Activated naive CD4-positive, alpha-beta T cell treated with anti-CD3 and anti-CD28 coated beads, Interleukin-2, amount 50 U/mL, for 72 hours (primary cell): ENCODE results near the gene RGL3. TPM values are rescaled to one million over a fixed set of nuclear protein-coding genes. Genes with fewer than 3 reads are reported as not detected.
"Not testable (repeated sequence)": the region's sequence is repeated elsewhere in the genome, so short reads cannot be mapped to it uniquely, and the experiment has no call there.

Experiments used
- ATAC-seq, 2 donors: fragments of 150-1000 bp; cut with Tn5 transposase; 2 replicates each; pipeline ENCODE4 v1.10.0; 2021; ENCODE audit warnings: mild to moderate bottlenecking in 2 of 2, moderate library complexity in 2 of 2
- DNase-seq, 2 donors: peaks; one replicate each; pipeline ENCODE4 v3.0.0; 2021 to 2022; ENCODE audit warnings: low spot score in 2 of 2
- H3K27ac Mint-ChIP-seq, 2 donors: one replicate each; pipeline ENCODE4 v1.8.0; 2022; ENCODE audit warnings: mild to moderate bottlenecking in 2 of 2, mixed read lengths in 2 of 2
- H3K36me3 Mint-ChIP-seq, 2 donors: one replicate each; pipeline ENCODE4 v1.8.0; 2022; ENCODE audit warnings: mixed read lengths in 2 of 2
- H3K9me3 Mint-ChIP-seq, 2 donors: one replicate each; pipeline ENCODE4 v1.8.0; 2022; ENCODE audit warnings: mixed read lengths in 2 of 2
- total RNA-seq, 2 donors: library from RNA; stranded (reverse); gene quantifications; one replicate each; pipeline ENCODE4 v1.2.3, GENCODE V29; 2022

The RGL3 gene
- total RNA-seq, 2 donors from 2014 or later: not detected

DNA sequence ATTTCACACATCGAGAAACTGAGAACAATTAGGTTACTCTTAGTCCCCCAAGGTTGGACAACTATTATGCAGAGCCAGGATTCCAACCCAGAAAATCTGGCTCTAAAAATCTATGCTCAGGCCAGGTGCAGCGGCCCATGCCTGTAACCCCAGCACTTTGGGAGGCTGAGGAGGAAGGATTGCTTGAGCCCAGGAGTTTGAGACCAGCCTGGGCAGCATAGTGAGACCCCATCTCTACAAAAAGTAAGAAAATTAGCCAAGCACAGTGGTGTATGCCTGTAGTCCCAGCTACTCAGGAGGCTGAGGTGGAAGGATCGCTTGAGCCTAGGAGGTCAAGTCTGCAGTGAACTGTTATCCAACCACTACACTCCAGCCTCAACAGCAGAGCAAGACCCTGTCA is 14.4 kb upstream of the RGL3 start:
- Mint-ChIP-seq H3K36me3 (peaks cover 15% of the 10 kb centered on the region in 2 donors), H3K27ac (peak overlapping the region in 1 of 2 donors; percentile 37)
- ATAC-seq, H3K9me3 Mint-ChIP-seq, DNase-seq: not testable (repeated sequence)

DNA sequence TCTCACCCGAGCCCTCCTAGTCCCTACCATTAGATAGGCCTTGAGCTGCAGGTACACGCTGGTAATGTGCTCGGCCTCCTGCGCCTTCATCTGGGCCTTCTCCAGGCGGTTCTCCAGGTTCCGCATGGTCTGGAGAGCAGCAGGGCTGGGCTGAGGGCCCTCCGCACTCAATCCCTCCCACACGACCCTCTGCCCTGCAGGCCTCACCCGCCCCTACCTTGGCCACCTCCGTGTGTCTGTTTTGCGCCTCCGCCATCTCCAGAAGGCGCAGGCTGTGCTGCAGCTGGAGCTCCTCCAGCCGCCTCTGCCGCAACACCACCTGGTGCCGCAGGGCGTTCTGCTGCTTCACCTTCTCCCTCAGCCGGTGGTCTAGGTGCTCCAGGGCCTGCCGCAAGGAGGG is 7.5 kb upstream of the RGL3 start:
- ATAC-seq (no peak), DNase-seq (no peak)
- no peak overlapping the region for H3K27ac Mint-ChIP-seq
- H3K9me3 Mint-ChIP-seq: no peaks in the 10 kb centered on the region
- H3K36me3 Mint-ChIP-seq: peaks cover under 1 to 2% of the 10 kb centered on the region in 2 donors

DNA sequence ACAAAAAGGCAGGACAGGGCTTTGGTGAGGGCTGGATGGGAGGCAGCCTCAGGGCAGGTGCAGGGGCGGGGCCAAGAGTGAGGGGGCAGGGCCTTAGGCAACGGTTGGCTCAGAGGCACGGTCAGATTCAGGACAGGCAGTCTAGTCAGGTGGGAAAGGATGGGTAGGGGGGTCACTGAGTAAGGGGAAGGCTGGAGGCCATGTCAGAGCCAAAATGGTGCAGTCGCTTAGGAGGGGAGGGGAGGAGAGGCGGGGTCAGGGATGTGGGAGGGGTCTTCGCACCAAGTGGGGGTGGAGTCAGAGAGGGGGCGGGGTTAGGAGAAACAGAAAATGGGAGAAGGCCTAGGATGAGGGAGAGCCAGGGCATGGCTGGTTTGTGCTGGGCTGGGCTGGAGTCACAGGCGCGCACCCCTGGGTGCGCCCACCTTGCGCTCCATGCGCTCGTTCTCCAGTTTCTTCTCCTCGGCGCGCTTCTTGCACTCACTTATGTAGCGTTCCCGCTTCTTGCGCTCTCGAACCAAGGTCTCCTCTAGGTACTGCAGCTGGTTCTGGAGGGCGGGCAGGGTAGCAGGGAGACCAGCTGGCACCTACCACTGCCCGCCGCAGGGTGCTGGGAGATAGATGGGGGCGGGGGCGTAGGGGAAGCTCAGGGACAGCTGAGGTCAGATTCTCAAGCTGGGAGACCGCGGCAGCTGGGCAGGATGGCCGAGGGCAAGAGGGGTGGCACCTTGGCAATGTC is 6.8 kb upstream of the RGL3 start:
- DNase-seq: no peak
- Mint-ChIP-seq H3K27ac (no peak overlapping the region), H3K36me3 (peaks cover 4 to 6% of the 10 kb centered on the region in 2 donors), H3K9me3 (no peaks in the 10 kb centered on the region)
- no peak for ATAC-seq

DNA sequence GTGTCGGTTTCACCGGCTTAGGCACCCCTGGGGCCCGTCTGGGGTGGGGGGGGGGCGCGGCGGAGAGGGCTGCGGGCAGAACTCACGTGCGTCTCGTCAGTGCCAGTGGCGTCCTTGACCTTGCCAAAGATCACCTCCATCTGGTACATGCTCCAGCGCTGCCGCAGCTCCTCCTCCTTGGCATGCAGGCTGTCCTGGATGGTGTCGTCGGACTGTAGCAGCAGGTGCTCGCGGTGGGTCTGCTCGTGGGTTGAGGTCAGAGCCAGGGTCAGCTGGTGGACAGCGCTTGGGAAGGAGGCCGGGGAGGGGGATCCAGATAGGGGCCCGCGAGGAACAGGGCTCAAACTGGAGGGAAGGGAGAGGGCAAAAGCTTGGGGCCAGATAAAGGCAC is 4.7 kb upstream of the RGL3 start:
- Mint-ChIP-seq H3K36me3 (peaks cover 4 to 6% of the 10 kb centered on the region in 2 donors), H3K9me3 (no peaks in the 10 kb centered on the region), H3K27ac (no peak overlapping the region)
- DNase-seq (no peak), ATAC-seq (no peak)

DNA sequence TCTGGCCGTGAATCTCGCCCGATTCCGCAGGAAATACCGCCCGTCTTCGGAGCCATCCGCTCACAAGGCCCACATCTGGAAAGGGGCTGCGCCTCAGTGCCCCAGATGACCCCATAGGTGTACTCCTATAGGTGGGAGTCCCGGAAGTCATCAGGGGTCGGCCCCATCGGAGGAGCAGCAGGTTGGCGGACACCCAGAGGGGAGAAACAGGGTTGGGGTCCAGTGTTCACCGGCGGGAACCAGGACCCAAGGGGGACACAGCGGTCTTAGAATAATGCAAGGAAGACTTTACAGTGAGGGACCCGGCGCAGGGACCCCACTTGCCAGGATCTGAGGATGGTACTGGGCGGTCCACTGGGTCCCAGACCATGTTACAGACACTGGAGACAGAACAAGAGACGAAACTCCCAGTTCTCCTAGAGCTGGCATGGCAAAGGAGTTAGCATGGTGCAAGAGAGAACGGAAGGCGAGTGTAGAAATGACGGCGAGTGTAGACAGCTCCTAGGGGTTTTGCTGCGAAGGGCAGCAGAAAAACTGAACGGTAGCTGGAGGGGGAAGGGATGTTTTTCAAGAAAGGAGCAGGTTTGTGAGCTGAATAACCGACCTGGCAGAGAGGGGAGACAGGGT is 4.2 kb upstream of the RGL3 start:
- H3K27ac Mint-ChIP-seq: no peak overlapping the region
- peaks cover 4 to 6% of the 10 kb centered on the region in 2 donors for H3K36me3 Mint-ChIP-seq
- no peak for ATAC-seq

DNA sequence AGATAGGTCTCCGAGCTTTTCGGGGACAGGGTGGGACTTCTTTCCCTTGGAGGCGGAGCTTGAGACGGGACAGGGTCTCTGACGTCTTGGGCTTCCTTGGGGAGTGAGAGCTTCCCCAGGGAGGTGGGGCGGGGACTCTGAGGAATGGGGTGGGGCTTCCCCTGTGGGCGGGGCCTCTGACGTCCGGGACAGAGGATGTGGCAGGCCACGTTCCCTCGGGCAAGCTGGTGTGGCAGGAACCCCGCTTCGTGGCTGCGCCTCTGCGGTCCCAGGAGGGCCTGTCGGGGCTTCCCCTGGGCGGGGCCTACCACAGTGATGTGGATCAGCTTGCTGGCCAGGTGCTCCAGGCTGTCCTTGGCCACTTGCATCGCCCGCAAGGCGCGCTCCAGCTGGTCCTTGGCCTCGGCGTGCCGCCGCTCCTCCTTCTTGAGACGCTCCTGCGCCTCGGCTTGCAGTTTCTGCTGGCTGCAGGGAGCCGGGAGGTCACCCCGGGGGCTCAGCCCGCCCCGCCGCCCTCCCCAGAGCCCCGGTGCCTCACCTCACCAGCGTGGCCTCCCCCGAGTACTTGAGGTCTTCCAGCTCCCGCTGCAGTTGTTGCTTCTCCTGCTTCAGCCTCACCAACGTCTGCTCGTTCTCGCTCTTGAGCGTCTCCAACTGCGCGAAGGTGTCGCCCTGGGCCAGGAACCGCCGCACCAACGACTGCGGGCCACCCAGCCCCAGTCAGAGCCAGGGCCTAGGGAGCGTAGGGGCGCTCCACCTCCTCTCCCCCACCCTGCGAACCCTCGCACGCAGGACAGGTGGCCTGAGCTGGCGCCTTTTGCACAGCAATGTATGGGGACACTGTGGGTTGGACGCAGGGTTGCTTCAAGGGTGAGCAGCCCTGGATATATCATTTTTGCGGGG is 3.3 kb upstream of the RGL3 start:
- Mint-ChIP-seq H3K9me3 (no peaks in the 10 kb centered on the region), H3K27ac (no peak overlapping the region), H3K36me3 (peaks cover 4 to 6% of the 10 kb centered on the region in 2 donors)
- peak; percentile 72 to 85 for DNase-seq
- ATAC-seq: peak; percentile 78 to 97

More for the DNA sequence above, 4.2 kb upstream of the RGL3 start:
- DNase-seq: no peak
- no peaks in the 10 kb centered on the region for H3K9me3 Mint-ChIP-seq

DNA sequence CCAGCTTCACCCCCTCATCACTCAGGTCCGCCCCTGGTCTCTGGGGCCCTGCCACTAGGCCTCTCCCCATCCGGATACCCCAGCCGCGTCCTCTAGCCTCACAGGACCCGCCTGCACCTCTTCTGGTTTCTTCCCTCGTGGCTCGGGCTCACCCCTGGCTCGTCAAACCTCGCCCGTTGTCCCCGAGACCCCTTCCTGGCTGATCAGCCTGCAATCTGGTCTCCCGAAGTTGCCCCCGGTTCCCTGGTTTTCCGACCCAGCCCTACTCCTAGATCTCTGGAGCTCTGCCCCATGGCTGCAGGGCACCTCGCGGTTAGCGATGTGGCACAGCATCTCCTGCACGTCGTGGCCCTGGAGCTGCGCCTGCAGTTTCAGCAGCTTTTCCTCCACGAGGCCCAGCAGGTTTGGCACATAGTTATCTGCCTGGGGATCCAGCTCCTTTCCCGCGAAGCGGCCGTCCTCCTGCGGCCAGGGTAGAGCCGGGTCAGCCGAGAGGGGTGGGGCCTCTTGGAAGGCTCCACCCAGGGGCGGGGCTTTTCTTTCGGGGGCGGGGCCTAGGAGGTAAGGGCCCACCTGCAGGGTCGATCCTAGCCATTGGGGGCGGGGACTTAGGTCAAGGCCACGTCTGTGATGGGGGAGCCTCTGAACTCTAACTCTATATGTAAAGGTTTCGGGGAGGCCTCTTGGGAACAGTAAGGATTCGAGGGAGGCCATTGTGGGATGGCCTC is 2.4 kb upstream of the RGL3 start:
- Mint-ChIP-seq H3K27ac (no peak overlapping the region), H3K9me3 (no peaks in the 10 kb centered on the region), H3K36me3 (peaks cover 4 to 6% of the 10 kb centered on the region in 2 donors)
- ATAC-seq (peak; percentile 40 to 74), DNase-seq (peak in 1 of 2 donors; percentile 64)

DNA sequence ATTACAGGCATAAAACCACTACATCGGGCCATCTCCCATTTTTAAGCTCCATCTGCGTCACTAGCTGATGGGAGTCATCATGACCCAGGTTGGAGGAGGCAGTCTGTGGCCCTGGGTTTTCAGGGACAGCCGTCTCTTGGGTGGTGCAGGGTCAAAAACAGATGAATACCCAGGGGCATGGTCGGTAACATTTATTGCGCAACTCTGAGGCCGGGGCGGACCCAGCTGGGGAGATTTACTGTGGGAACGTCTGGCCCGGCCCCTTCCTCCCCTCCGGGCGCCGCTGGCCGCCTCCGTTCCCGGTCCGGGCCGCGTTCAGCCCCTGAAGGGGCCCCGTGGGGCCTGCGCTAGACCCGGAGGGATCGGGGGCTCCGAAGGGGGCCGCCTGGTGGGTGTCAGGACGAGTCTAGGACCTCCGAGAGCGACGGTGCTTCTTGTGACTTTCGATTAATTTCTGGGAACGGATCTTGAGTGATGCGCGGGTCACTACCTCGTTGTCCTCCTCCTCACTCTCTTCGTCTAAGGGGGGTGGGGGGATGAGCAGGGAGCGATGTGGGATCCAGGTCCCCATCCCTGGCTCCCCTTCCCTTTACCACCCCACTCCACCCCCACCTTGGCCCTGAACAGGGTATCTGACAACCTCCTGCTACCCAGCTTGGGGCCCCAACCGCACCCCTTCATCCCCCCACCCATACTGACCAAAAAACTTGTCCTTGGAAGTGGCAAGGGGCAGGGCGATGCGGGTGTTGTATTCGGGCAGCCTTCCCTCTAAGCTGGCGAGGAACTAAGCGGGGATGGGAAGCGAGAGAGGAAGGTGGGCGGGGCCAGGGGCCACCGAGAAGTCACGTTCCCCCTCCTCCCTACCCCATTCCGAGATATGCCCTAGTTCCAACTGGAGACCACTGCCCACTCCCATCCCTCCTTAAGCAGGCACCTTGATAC is 1.6 kb upstream of the RGL3 start:
- Mint-ChIP-seq H3K36me3 (peaks cover 4 to 6% of the 10 kb centered on the region in 2 donors), H3K9me3 (no peaks in the 10 kb centered on the region), H3K27ac (no peak overlapping the region)
- DNase-seq (no peak), ATAC-seq (peak in 1 of 2 donors; percentile 3)

DNA sequence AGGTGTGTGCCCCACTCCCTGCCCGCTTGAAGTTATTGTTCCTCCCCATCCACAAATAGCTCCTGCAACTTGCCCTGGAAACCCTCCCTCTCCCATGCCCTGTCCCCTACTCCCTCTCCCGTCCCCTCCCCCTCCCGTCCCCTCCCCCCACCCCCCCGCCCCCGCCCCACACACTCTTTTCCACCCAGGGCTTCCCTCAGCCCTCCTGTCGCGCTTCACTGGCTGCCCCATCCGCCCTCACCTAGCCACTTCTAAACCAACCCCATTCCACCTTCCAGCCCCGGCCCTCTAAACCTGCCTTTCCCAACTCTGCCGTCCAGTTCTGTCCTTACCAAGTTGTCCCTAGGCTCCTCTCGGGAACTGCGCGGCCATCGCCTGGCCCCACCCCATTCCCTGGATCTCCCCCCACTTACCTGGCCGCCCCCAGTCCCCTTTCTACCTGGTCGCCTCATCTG is 993 bp downstream of the RGL3 start:
- ATAC-seq (no peak), DNase-seq (no peak)
- no peaks in the 10 kb centered on the region for H3K9me3 Mint-ChIP-seq
- peaks cover 4 to 6% of the 10 kb centered on the region in 2 donors for H3K36me3 Mint-ChIP-seq
- H3K27ac Mint-ChIP-seq: no peak overlapping the region

DNA sequence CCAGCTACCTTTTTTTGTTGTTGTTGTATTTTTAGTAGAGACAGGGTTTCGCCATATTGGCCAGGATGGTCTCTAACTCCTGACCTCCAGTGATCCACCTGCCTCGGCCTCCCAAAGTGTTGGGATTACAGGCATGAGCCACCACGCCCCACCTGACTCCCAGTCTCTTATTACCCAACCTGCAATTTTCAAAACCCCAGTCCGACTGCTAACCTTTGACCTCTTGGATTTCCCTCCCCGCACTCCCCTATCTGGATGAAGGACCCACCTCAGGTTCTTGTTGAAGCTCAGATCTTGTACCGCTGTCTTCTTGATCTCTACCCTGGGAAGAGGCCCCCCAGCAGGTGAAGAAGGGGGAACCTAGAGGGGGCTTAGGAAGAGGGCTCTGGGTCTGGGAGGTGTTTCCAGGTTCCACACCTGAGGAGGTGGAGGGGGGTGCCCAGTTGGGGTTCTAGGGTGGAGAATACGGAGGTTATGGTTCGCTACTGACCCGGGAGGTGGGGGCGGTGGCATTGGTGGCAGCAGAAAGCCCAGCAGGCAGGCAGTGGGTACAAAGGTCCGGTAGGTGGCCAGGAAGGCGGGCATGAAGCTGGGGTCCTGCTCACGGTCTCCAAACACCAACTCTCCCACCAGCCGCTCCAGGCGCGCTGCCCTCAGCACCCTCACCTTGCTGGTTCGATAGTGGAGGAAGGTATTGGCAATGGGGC is 2.6 kb downstream of the RGL3 start:
- peaks cover 2 to 3% of the 10 kb centered on the region in 2 donors for H3K36me3 Mint-ChIP-seq
- no peak for DNase-seq

DNA sequence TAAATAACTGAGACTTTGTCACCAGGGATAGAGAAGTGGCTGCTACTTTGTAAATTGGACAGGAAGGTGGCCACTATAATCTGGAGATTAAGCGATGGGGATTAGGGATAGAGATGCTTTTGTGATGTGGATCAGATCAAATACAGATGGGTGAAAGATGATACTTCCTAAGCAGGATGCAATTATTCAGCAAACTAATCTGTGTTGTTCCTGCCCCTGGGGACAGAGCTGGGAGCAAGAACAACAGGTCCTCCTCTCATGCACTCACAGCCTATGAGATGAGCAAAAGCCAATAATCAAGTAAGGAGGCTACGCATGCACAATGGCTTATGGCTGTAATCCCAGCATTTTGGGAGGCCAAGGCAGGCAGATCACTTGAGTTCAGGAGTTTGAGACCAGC is 4.6 kb downstream of the RGL3 start:
- H3K36me3 Mint-ChIP-seq: no peaks in the 10 kb centered on the region
- DNase-seq (no peak), ATAC-seq (no peak)
- no peaks in the 10 kb centered on the region for H3K9me3 Mint-ChIP-seq
- H3K27ac Mint-ChIP-seq: no peak overlapping the region

More for the DNA sequence above, 2.6 kb downstream of the RGL3 start:
- no peaks in the 10 kb centered on the region for H3K9me3 Mint-ChIP-seq
- peak overlapping the region in 1 of 2 donors; percentile 2 for H3K27ac Mint-ChIP-seq
- ATAC-seq: no peak

DNA sequence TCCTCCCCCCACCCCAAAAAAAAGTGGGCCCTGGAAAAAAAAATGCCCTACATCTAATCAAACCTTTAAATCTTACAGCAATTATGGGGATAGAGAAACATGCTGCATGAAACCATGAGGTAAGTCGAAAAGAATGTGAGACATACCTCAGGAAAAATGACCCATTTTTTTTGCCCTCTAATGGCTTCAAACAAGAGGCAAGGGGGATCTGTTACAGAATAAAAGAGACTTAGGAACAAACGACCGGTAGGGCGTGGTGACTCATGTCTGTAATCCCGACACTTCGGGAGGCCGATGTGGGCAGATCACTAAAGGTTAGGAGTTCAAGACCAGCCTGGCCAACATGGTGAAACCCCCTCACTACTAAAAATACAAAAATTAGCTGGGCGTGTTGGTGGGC is 8.4 kb downstream of the RGL3 start:
- DNase-seq (no peak), ATAC-seq (no peak)
- H3K36me3 Mint-ChIP-seq: no peaks in the 10 kb centered on the region
- H3K27ac Mint-ChIP-seq: no peak overlapping the region
- H3K9me3 Mint-ChIP-seq: no peaks in the 10 kb centered on the region

DNA sequence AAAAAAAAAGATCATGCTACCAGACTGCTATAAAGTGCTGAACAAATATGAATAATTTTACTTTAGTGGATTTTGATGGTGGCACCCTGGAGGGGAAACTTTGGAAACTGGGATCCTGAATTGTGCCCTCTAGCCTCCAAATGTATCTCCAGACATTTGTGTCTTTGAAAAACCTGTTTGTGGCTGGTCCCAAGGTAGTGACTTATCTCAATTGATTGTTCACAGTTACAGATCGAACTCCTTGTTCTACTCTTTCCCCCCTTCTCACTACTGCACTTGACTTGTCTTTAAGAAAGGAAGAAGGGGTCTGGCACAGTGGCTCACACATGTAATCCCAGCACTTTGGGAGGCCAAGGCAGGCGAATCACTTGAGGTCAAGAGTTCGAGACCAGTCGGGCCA is 10.5 kb downstream of the RGL3 start:
- ATAC-seq (no peak), DNase-seq (no peak)
- no peaks in the 10 kb centered on the region for H3K36me3 Mint-ChIP-seq
- H3K9me3 Mint-ChIP-seq: no peaks in the 10 kb centered on the region
- H3K27ac Mint-ChIP-seq: no peak overlapping the region

DNA sequence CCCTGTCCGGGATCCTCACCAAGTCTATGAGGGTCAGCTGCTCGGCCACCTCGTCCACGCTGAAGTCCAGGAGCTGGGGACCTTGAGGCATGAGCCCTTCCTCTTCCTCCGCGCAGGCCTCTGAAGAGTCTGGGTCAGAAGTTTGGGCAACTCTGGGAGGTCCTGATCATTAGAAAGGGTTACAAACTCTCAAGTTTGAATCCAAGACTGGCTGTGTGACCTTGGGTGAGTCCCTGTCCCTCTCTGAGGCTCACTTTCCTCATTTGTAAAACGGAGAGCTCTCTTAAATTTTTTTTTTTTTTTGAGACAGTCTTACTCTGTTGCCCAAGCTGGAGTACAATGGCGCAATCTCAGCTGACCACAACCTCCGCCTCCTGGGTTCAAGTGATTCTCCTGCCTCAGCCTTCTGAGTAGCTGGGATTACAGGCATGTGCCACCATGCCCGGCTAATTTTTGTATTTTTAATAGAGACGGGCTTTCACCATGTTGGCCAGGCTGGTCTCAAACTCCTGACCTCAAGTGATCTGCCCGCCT is 12.3 kb downstream of the RGL3 start:
- not testable (repeated sequence) for H3K9me3 Mint-ChIP-seq, H3K27ac Mint-ChIP-seq, ATAC-seq, H3K36me3 Mint-ChIP-seq, DNase-seq
